Measurements from ENCODE around the gene STAG1. TPM values are rescaled to one million over a fixed set of nuclear protein-coding genes. Genes with fewer than 3 reads are reported as not detected.

Gene STAG1
- total RNA-seq, 1 donor from 2014 or later: 80.2 TPM

- DNase-seq: no peak
These were observed 424.5 kb downstream of the STAG1 start for GRCh38 chr3:136327671-136328070.

- DNase-seq: no peak
These were observed 425.9 kb downstream of the STAG1 start for GRCh38 chr3:136326316-136326715.

GRCh38 chr3:136311968-136312367, 440.2 kb downstream of the STAG1 start:
- no peak for DNase-seq

- no peak for DNase-seq
These were observed 440.9 kb downstream of the STAG1 start for GRCh38 chr3:136311261-136311660.

GRCh38 chr3:136305879-136306278, 446.3 kb downstream of the STAG1 start:
- DNase-seq: no peak

- no peak for DNase-seq
These were observed 451.7 kb downstream of the STAG1 start for GRCh38 chr3:136300444-136300843.

- no peak for DNase-seq
These were observed 454.4 kb downstream of the STAG1 start for GRCh38 chr3:136297826-136298225.

- DNase-seq: no peak
These were observed 455.2 kb downstream of the STAG1 start for GRCh38 chr3:136296960-136297359.

- DNase-seq: no peak
These were observed 458.0 kb downstream of the STAG1 start for GRCh38 chr3:136294176-136294575.

GRCh38 chr3:136293279-136293678, 458.9 kb downstream of the STAG1 start:
- DNase-seq: no peak

- DNase-seq: no peak
These were observed 459.7 kb downstream of the STAG1 start for GRCh38 chr3:136292500-136292899.

- DNase-seq: no peak
These were observed 460.9 kb downstream of the STAG1 start for GRCh38 chr3:136291302-136291701.

Small RNAs within 50 kb of the gene (small RNA-seq; reads per million reads assigned to genes)
- gene RNU6-1284P (ENCODE audit: low replicate concordance): not detected
- gene RNU6-789P (ENCODE audit: low replicate concordance): not detected

Other genes starting within 250 kb of the STAG1 start
- gene SLC35G2, start 66.7 kb upstream of the STAG1 start, total RNA-seq: 7.1 TPM
- 55.5 TPM for gene NCK1, start 109.8 kb upstream of the STAG1 start, total RNA-seq
- gene IL20RB, start 205.6 kb upstream of the STAG1 start, total RNA-seq: 15.8 TPM